Measurements from ENCODE around the gene ARHGDIG.
A peak's percentile ranks its signal among the peaks of the same experiment; 100 is the strongest.

- TF ChIP-seq CTCF (IDR thresholded peaks at IDR 0.05) (peak; percentile 34), ZFX (IDR thresholded peaks at IDR 0.05; ENCODE audit: borderline replicate concordance) (no peak)
Measured at GRCh38 chr16:234468-235305, 45.7 kb upstream of the ARHGDIG start, which contains the start of gene FAM234A.

Data from 22Rv1 (cell line).